ENCODE data around the gene NAA38.
A peak's percentile ranks its signal among the peaks of the same experiment; 100 is the strongest.

Gene NAA38, protein sequence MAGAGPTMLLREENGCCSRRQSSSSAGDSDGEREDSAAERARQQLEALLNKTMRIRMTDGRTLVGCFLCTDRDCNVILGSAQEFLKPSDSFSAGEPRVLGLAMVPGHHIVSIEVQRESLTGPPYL

DNA sequence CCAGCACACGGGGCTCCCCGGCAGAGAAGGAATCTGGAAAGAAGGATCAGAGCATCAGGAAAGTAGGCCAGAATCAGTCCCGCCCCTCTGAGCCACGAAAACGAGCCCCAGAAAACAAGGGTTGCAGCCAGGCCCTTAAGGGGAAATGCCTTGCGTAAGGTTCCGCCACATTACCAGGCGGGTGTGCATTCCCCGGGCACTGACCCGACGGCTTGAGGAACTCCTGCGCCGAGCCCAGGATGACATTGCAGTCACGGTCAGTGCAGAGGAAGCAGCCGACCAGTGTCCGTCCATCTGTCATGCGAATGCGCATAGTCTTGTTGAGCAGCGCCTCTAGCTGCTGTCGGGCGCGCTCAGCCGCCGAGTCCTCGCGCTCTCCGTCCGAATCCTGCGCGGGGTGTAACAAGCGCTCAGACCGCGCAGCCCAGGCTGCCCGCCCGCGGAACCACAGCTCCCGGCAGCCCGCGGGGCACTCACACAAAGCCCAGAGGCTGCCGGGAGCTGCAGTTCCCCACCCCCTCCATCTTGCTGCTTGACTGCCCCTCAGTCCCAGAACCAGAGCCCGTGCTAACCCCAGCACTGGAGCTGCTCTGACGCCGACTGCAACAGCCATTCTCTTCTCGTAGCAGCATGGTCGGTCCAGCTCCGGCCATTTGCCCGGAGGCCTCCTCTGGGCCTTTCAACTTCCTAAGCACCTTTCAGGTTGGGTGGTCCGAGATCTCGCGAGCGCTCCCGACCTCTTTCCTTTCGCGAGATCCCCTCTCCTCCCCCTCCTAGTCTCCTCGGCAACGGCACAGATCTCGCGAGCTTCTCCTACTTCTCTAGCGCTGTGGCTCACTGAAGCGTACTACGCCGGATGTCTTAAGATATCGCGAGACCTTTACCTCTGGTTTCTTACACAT, at the start of gene NAA38:
NAA38 (minus strand) TSS at position 749 of the 902 bp plus-strand sequence; CDS start at position 653, 96 bp downstream.
- peak; percentile 99 for DNase-seq

DNA sequence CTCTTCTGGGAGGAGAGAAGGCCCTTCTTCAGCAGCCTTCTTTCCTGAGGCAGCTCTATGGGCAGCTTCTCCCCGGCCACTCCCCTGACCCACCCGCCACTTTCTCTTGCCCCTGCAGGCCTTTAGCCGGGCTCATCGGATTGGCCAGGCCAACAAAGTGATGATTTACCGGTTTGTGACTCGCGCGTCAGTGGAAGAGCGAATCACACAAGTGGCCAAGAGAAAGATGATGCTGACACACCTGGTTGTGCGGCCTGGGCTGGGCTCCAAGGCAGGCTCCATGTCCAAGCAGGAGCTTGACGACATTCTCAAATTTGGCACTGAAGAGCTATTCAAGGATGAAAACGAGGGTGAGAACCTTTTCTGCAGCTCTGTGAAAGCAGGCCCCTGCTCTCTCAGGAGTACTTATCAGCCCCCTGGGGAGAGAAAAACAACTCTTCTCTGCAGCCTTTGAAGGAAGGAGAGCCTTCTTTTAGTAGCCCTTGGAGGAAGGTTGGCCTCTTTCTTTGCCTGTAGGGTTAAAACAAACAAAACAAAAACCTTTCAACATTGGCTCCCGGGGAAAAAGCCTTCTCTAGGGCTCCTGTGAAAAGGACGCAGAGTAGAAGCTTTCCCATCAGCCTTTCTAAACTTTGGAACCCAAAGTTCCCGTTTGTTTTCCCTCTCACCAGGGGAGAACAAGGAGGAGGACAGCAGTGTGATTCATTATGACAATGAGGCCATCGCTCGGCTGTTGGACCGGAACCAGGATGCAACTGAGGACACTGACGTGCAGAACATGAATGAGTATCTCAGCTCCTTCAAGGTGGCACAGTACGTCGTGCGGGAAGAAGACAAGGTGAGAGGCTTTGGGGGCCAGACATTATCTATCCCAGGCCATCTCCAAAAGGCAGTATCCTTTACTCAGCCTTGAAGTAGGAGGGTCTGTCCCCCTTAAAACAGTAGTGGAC, 46.1 kb upstream of the NAA38 start:
- DNase-seq = no peak

DNA sequence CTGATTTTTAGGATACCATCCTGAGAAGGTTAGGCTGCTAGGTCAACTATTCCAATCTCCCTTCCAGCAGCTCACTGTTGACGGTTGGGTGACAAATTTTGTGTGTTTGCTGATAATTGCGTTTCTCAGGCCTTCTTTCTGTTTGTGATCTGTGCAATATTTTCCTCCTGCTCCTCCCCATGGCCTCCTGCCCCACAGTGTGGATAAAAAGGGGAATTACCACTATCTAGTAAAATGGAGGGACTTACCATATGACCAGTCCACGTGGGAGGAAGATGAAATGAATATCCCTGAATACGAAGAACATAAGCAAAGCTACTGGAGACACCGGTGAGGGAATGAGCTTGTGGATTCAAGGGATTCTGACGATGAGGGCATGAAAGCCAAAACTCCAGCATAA, 40.4 kb upstream of the NAA38 start:
- DNase-seq = no peak

DNA sequence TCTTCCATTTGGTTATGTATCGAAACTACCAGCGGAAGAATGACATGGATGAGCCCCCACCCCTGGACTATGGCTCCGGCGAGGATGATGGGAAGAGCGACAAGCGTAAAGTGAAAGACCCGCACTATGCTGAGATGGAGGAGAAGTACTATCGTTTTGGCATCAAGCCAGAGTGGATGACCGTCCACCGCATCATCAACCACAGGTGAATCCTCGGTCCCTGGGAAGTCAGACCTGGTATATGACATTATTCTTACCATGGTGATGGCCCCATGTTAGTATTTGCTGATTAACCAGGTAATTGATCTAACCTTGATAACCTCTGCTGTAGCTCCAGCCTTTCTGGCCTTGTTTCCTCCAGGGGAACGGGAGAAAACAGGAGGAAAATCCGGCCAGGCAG, 39.7 kb upstream of the NAA38 start:
- no peak for DNase-seq

DNA sequence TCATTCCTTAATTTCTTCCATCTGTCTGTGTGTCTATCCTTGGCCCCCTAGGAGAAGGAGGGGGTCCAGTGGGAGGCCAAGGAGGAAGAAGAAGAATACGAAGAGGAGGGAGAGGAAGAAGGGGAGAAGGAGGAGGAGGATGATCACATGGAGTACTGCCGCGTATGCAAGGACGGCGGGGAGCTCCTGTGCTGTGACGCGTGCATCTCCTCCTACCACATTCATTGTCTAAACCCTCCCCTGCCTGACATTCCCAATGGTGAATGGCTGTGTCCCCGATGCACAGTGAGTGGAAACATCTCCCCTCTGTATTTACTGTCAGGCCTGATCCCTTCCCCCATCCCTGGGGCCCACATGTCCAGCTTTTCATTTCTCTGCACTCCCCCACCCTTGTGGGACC, 37.5 kb upstream of the NAA38 start:
- DNase-seq = no peak

DNA sequence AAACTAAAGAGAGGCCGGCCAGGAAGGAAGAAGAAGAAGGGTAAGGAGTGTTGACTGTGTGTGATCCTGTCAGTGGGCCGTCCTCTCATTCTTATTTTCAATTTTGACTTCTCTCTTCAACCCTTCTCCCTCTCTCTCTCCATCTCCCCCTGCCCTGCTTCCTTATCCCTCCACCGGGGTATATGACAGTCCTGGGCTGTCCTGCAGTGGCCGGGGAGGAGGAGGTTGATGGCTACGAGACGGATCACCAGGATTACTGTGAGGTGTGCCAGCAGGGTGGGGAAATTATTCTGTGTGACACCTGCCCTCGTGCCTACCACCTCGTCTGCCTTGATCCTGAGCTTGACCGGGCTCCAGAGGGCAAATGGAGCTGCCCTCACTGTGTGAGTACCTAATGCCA, 36.9 kb upstream of the NAA38 start:
- no peak for DNase-seq

DNA sequence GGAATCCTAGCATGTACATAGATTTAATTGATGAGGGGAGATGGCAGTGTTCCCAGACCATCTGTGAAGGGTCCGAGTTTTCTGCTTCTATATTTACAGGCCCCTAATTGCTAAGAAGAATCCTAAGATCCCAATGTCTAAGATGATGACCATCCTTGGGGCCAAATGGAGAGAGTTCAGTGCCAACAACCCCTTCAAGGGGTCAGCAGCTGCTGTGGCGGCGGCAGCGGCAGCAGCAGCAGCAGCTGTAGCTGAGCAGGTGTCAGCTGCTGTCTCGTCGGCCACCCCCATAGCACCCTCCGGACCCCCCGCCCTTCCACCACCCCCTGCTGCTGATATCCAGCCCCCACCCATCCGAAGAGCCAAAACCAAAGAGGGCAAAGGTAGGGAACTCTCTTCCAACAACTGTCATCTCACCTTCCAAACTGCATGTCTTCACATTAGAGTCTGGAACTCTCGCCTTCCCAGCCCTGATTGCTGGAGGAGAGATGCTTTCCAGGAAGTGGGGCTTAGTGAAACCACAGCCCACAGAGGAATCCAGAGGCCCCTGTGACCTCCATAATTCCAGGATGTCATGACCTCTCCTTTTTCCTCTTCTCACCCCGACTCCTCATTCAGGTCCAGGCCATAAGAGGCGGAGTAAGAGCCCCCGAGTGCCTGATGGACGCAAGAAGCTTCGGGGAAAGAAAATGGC, 36.0 kb upstream of the NAA38 start:
- DNase-seq = no peak

DNA sequence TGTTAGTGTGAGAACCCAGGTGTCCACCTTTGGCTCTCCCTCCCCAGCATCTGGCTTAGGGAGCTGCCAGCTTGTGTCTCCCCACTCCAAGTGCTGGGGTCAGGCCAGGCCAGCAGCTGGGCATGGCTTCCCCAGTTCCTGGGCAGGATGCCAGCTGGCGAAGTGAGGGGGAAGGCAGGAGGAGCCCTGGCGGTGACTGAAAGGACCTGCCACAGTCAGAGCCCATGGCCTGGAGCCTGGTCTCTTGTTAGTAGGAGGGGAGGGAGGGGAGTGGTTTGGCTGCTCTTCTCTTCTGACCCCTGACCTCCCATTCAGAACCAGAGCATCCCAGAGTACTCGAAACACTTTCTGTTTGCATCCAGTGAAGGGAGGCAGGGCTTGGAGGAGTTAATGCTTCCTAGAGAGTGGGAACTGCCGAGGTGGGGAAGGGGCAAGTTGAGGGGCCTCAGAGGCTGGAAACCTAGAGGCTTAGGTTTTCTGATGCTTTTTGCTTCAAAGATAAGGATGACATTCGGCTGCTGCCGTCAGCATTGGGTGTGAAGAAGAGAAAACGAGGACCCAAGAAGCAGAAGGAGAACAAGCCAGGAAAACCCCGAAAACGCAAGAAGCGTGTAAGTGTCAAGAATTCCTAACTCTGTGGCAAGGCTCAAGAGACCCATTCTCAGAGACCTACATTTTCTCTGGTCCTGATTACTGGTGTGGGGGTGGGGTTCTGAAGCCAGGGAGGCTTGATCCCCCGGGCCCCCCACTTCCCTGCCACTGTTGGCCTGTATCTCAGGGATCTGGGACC, 32.0 kb upstream of the NAA38 start:
- no peak for DNase-seq

DNA sequence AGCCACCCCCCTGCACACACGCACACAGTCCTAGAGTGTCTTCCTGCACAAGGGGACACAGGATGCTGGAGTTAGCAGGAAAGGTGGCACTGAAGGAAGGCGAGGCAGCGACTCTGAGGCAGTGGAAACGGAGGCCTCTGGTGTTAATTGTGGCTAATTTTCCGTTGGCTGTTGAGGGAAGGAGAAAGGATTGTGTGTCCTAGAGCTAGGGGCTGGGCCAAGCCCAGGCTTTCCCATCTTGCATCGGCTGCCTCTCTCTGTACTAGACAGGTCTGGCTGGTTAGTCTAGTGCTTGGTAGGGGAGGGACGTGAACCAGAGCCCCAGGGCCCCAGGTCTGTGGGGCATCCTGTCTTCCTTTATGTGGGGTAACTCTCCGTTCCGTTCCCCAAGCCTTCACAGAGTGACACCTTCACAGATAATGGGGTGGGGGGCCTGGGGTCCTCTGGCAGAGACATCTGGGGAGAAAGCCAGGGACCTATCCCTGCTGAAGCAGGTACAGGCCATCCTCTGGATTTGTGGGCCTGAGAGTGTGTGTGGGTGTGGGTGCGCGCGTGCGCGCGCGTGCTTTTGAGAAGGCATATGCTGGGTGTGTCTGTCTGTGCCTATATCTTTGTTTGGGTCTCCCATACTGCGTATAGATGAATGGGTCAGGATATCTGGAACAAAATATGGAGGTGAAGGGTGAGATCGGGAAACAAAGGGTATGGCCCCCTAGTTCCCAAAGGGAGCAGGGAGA, 31.0 kb upstream of the NAA38 start, which contains the start of gene CHD3:
CHD3 (plus strand) TSS at position 606 of the 737 bp plus-strand sequence. CDS start 212 bp downstream, outside the sequence.
- peak; percentile 81 for DNase-seq

DNA sequence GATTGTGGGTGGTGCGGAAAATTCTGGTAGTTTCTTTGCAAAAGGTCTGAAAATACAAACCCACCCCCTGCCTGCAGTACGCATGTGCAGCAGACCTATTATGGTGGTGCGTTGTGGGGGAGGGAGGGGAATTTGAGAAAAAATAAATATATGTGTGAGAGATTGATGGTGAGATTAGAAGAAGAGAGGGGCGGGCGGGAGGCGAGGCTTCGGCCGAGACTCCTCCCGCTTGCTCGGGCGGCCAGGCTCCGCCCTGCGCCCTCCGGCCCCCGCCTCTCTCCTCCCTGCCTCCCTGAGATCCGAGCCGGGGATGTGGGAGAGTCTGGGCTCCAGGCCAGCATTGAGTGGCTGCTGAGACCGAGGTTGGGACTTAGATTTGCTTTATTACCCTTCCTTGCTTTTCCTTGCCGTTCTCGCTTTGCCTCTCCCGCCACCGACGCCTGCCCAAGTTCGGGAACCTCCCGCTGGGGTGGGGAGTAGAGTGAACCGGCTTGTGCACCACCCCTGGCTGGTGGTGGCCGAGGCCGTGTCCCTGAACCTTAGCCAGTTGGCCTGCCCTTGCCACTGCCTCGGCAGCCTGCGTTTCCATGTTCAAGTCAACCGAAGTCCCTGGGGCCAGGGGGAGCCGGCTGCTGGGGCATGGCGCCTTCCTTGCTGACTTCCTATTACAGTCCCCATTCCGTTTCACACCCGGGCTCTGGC, 30.3 kb upstream of the NAA38 start:
- DNase-seq = peak; percentile 91

DNA sequence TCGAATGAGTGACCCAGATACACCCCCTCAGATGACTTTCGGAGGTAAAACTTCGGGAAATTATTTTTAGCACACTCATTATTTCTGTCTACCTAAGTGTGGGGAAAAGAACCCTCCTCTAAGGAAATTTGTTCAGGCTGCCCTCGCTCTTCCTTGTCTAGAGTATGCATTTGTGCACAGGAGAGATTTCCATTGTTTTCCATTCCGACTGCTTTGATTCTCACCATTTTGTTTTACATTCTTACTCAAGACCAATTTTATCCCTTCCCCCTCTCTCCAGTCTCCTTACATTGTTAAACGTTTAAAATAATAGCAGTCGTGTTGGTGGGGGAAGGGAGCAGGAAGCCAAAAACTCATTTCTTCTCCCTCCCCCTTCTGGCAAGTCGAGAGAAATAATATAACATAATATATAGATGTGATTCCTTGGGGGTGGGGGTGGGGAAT, 29.7 kb upstream of the NAA38 start:
- no peak for DNase-seq

DNA sequence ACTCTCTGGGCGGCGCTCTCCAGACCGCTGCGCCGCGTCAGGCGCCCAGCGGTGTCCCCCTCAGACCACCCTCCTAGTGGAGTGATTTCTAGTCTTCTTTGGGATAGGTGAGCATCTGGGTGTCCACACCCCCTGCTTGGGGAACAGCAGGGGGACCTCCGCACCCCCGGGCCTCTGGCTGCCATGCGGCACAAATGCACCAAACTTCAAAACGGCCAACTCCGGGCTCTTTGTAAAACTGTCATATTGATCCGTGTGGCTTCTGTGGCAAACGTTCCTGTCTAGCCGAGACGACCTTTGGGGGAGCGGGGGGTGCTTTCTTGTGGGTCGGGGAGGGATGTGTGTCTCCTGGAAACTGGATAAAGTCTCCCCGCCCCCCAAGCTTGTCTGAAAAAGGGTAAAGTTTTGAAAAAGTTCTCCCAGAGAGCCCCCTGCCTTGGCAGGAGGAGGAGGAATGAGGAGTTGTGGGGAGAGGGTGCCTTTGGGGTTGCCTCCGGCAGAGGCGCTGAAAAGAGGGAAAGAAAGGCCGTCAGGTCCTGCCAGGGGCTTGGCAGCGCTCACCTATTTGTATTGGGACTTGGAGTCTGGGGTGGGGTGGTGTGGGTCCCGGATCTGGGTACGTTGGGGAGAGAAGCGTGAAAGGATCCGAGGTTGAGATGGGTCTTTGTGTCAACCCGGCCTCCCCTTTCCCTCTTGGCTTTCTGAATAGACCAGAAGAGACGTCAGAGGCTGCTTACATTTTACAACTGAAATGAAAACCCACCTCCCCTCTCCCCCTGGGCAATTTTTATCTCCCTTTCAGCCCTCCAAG, 29.1 kb upstream of the NAA38 start:
- DNase-seq = peak; percentile 83

DNA sequence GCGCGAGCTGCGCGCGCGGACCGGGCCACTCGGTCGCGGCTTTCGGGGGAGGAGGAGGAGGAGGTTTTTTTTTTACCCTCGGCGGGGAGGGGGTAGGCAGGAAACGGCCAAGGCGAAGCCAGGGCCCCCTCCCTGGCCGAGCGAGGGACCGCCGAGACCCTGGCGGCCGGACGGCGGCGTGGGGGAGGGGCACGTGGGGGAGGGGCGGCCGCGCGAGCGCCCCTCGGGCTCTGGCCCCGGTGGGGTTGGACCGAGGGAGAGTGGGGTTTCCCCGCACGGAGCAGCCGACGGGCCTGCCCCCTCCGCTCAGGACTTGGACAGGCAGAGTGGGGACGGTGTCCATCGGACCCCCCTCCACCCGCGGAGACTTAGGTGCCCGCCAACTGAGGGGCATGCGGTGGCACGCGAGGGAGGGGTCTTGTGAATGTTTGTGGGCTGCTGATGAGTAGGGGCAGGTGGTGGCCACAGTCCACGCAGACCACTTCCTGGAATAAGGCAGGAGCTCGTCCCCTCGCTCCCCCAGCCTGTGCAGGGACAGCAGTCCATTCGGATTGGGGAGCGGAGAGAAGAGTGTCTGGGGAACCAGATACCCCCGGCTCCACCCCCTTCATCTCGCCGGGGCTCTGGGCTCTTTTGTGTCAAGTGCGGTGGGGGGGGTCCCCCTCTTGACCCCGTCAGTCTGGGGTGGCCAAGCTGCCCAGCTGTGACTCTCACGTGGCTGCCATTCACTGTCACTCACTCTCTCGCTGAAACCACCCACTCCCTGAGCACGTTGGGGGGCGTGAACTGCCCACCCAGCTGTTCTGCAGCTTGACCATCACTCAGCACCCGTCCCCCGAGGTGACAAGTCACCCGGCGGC, 28.2 kb upstream of the NAA38 start:
- DNase-seq = peak; percentile 83

DNA sequence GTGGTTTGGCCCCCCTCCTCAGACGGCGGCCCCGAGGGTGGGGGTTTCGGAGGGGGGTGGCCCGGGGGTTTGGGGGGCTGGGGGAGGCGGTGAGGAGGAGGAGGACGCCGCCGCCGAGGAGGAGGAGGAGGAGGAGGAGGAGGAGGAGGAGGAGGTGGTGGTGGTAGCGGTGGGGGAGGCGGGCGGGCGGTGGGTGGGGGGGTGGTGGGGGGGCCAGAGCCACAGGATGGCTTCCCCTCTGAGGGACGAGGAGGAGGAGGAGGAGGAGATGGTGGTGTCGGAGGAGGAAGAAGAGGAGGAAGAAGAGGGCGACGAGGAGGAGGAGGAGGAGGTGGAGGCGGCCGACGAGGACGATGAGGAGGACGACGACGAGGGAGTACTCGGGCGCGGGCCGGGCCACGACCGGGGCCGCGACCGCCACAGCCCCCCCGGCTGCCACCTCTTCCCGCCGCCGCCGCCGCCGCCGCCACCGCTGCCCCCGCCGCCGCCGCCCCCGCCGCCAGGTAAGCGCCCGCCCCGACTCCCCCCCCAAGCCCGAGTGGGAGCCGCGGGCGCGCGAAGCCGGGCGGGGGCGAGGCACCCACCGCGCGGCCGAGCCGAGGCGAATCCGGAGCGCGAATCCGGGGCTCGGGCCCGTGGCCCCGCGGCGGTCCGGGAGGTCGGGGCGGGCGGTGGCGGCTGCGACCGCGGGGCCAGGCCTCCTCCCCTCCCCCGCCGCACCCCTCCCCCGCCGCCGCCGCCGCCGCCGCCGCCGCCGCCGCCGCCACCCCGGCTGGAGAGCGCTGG, 27.4 kb upstream of the NAA38 start:
- DNase-seq = peak; percentile 76

DNA sequence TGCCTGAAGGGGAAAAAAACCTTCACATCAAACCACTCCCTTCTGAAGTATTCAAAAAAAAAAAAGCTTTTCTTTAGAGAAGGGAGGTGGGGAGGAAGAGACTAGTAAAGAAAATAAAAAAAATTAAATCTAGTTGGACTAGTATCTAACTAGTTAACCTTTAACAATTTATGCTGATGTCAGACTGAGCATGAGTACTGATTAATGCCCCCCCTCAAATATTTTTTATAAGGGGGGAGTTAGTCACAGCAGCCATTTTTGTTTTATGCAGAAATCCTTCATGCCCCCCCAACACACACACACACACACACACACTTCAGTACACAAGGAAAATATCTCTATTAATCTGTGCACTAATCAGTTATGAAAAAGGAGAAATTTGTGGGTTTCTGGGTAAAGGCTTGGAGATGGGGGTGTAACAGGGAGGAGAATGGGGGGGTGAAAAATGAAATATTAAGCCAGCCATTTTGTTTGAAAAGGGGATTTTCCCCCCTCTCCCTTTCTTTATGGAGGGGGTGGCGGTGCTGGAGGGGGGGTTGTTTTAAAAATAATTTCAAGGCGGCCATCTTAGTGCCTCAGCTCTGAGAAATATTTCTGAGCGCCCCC, 26.5 kb upstream of the NAA38 start:
- DNase-seq = no peak

DNA sequence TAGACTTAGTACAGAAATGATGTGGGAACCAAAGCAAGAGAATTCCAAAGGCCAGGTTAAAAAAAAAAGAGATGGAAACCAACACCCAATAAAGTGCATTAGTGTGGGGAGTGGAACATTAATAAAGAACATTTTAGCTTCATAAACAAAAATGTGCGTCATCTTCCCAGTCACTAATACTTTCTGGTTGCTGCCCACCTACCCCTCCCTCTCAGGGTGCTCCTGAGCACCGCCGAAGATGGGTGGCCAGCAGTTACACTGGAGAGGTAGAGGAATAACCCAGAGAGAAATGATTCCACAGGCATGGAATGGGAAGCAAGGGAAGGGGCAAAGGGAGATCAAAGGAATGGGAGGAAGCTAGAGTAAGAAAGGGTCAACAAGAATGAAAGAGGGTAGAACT, 25.3 kb upstream of the NAA38 start:
- no peak for DNase-seq

DNA sequence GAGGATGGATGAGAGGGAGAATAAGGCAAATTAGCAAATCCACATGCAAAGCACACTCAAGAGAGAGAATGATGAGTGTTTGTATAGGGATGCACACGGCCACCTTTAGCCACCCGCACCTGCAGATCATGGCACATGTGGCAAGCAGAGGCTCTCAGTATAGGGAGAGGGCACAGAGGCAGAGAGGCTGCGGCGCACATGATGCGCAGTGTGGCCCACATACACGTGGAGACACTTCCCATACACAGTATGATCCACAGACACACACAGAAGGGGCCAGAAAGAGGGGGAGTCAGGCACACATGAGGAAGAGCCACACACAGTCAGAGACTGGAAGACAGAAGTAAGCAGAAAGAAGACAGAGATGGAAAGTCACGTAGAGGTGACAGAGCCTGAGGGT, 24.7 kb upstream of the NAA38 start:
- no peak for DNase-seq
